Endothelial cell of umbilical vein (primary cell): ENCODE results near the gene ACTBL2. TPM values are rescaled to one million over a fixed set of nuclear protein-coding genes. Genes with fewer than 3 reads are reported as not detected.

ENCODE experiments used
- BruUV-seq: library from RNA; stranded (reverse); fragments of 400-500 nt; replicated peaks from 2 replicates; lab custom pipeline; 2021; lab: Mats Ljungman, UMichigan
- CTCF ChIA-PET: fragments of 300-600, 350-600 bp; sonication (Branson Sonifier 250); formaldehyde crosslinking; loops from one replicate; lab custom pipeline; 2021; ENCODE audit warnings: antibody characterized with exemption, inconsistent platforms; lab: Charles Lee
- POLR2A ChIA-PET: fragments of 300-600, 350-600 bp; sonication (Branson Sonifier 250); formaldehyde crosslinking; loops from one replicate; lab custom pipeline; 2021; ENCODE audit warnings: antibody characterized with exemption, inconsistent platforms; lab: Charles Lee
- DNase-seq: peaks from one replicate; pipeline ENCODE4 v3.0.0-alpha.2; 2011; ENCODE audit warnings: low read depth, low spot score
- FAIRE-seq: peaks from 2 replicates; lab custom pipeline; 2011; peaks lifted over from hg19 to GRCh38; lab: Jason Lieb, UNC
- H2AFZ ChIP-seq: 2 replicates; pipeline ENCODE4 v1.6.0; 2012; ENCODE audit warnings: low read depth, low read length, control low read depth, inconsistent platforms
- H3K27ac ChIP-seq: 2 replicates; pipeline ENCODE4 v1.5.1; 2011; ENCODE audit warnings: low read depth, mild to moderate bottlenecking, control low read depth, low read length, moderate library complexity; ENCODE audit not compliant: insufficient read depth
- H3K27me3 ChIP-seq, 2 experiments: 2 replicates each; pipeline versions ENCODE4 v1.6.0 to v1.6.1; 2011; ENCODE audit warnings: low read length in 2 of 2, mixed read lengths in 1 of 2; ENCODE audit not compliant: control insufficient read depth in 2 of 2, insufficient read depth in 2 of 2
- H3K36me3 ChIP-seq, 2 experiments: 2 replicates in 1 of 2; 3 replicates in 1 of 2; pipeline ENCODE4 v1.5.1; 2011; ENCODE audit warnings: low read length in 2 of 2, mild to moderate bottlenecking in 1 of 2, moderate library complexity in 1 of 2; ENCODE audit not compliant: control insufficient read depth in 2 of 2, insufficient read depth in 2 of 2; ENCODE audit errors: extremely low read depth in 1 of 2
- H3K4me1 ChIP-seq: 3 replicates; pipeline ENCODE4 v1.5.1; 2011; ENCODE audit warnings: mild to moderate bottlenecking, low read length; ENCODE audit not compliant: control insufficient read depth, insufficient read depth; ENCODE audit errors: extremely low read depth
- H3K4me2 ChIP-seq: 2 replicates; pipeline ENCODE4 v1.6.1; 2011; ENCODE audit warnings: low read length, control low read depth, mixed read lengths; ENCODE audit not compliant: insufficient read depth
- H3K4me3 ChIP-seq, 3 experiments: fragments of 200-600 bp in 1 of 3; sonication (generic), shearing (Covaris generic) in 1 of 3; replicated peaks in 1 of 3; 2 replicates each; pipeline ENCODE4 v1.5.1; 2011 to 2016; ENCODE audit warnings: control low read depth in 3 of 3, low read length in 3 of 3, mild to moderate bottlenecking in 2 of 3, inconsistent platforms in 1 of 3, low read depth in 1 of 3, moderate library complexity in 1 of 3; ENCODE audit not compliant: insufficient read depth in 1 of 3
- H3K79me2 ChIP-seq: 2 replicates; pipeline ENCODE4 v1.6.0; 2012; ENCODE audit warnings: low read length, inconsistent platforms; ENCODE audit not compliant: control insufficient read depth, insufficient read depth
- H3K9ac ChIP-seq: replicated peaks from 2 replicates; pipeline ENCODE3; 2011; ENCODE audit warnings: low read length, control low read depth; ENCODE audit not compliant: insufficient read depth; ENCODE audit errors: extremely low read depth
- H3K9me1 ChIP-seq: replicated peaks from 3 replicates; pipeline ENCODE4 v1.6.0; 2011; ENCODE audit warnings: mild to moderate bottlenecking, low read length; ENCODE audit not compliant: control insufficient read depth, insufficient read depth; ENCODE audit errors: extremely low read depth
- H3K9me3 ChIP-seq: replicated peaks from 2 replicates; pipeline ENCODE4 v1.5.1; 2012; ENCODE audit warnings: low read length, inconsistent platforms; ENCODE audit not compliant: control insufficient read depth, insufficient read depth
- H4K20me1 ChIP-seq: replicated peaks from 2 replicates; pipeline ENCODE3; 2011; ENCODE audit warnings: mild to moderate bottlenecking, low read length; ENCODE audit not compliant: control insufficient read depth, insufficient read depth; ENCODE audit errors: extremely low read depth
- CTCF ChIP-seq, 2 donors: IDR thresholded peaks; 1 replicate in 1 of 2; 2 replicates in 1 of 2; pipeline ENCODE4 v1.5.1; 2011; ENCODE audit warnings: low read length in 2 of 2, mild to moderate bottlenecking in 2 of 2, moderate library complexity in 2 of 2, control low read depth in 1 of 2, inconsistent platforms in 1 of 2, low read depth in 1 of 2; ENCODE audit not compliant: insufficient read depth in 1 of 2; ENCODE audit errors: extremely low read depth in 1 of 2
- EZH2 ChIP-seq: IDR thresholded peaks from 2 replicates; pipeline ENCODE4 v1.6.1; 2012; ENCODE audit warnings: borderline replicate concordance, low read depth, mild to moderate bottlenecking, moderate library complexity, low read length, inconsistent platforms; ENCODE audit not compliant: severe bottlenecking
- FOS ChIP-seq: IDR thresholded peaks from 2 replicates; pipeline ENCODE4 v1.6.1; 2011; ENCODE audit warnings: mild to moderate bottlenecking, low read length, moderate library complexity, borderline replicate concordance; ENCODE audit not compliant: insufficient read depth
- GATA2 ChIP-seq: IDR thresholded peaks from 2 replicates; pipeline ENCODE4 v1.7.0; 2011; ENCODE audit warnings: low read depth, mild to moderate bottlenecking, moderate library complexity, mixed read lengths, low read length; ENCODE audit not compliant: insufficient read length, insufficient read depth
- JUN ChIP-seq: IDR thresholded peaks from 2 replicates; pipeline ENCODE4 v1.6.1; 2011; ENCODE audit warnings: borderline replicate concordance, low read depth; ENCODE audit not compliant: insufficient read length, insufficient read depth
- MAX ChIP-seq: IDR thresholded peaks from 2 replicates; pipeline ENCODE4 v1.6.1; 2011; ENCODE audit not compliant: insufficient read depth, insufficient read length
- MYC ChIP-seq: IDR thresholded peaks from one replicate; pipeline ENCODE4 v1.6.1; 2011; ENCODE audit warnings: mild to moderate bottlenecking, low read depth, low read length
- POLR2A ChIP-seq: IDR thresholded peaks from 2 replicates; pipeline ENCODE4 v1.6.1; 2012; ENCODE audit warnings: low read depth, mild to moderate bottlenecking, control low read depth, low read length
- POLR2AphosphoS5 ChIP-seq: IDR thresholded peaks from 2 replicates; pipeline ENCODE4 v1.6.1; 2012; ENCODE audit warnings: low read depth, mild to moderate bottlenecking, control low read depth, low read length, moderate library complexity; ENCODE audit not compliant: insufficient read depth
- dilution Hi-C: fragments of 300-500 bp; cut with MboI; formaldehyde crosslinking; loops from one replicate; pipeline ENCODE4 v1.15.0; 2019; ENCODE audit warnings: low sequenced_read_pairs; ENCODE audit not compliant: extremely low pct_ligation_motif_present
- intact Hi-C: fragments of 100-400 bp; cut with micrococcal nuclease; formaldehyde crosslinking; loops from one replicate; pipeline ENCODE4 v1.10.0; 2022
- polyA plus RNA-seq, 4 experiments: library from polyadenylated mRNA; depleted of rRNA in 3 of 4; stranded (reverse) in 3 of 4; unstranded in 1 of 4; fragments of >200 nt; gene quantifications; 2 replicates each; pipeline versions ENCODE4 v1.2.1 to v1.2.3, GENCODE V29; 2011 to 2012; ENCODE audit warnings: missing spikeins in 1 of 4
- total RNA-seq: library from RNA; stranded (reverse); gene quantifications from 2 replicates; pipeline ENCODE4 v1.2.3, GENCODE V29; 2021

The ACTBL2 gene
- total and polyA plus RNA-seq, 2 donors (not counting 3 experiments of a cell fraction or from before 2014, with no cell fraction given): 0.08 TPM; not detected in 1

GRCh38 chr5:57511321-57511720 lies 28.7 kb upstream of the ACTBL2 start:
- Histone ChIP-seq H3K27me3 (no peaks in the 10 kb centered on the region), H3K9me1 (no peaks in the 10 kb centered on the region), H2AFZ (no peak overlapping the region), H3K9ac (no peak overlapping the region), H3K79me2 (no peaks in the 10 kb centered on the region), H3K4me2 (no peak overlapping the region), H3K36me3 (no peaks in the 10 kb centered on the region), H3K27ac (no peak overlapping the region), H3K9me3 (no peaks in the 10 kb centered on the region), H4K20me1 (no peaks in the 10 kb centered on the region), H3K4me1 (no peaks in the 10 kb centered on the region), H3K4me3 (no peak overlapping the region)
- ChIA-PET CTCF (interaction anchor here (0.8 kb wide), 1 partner anchor 12 kb away, joined by 3 read pairs; no protein-coding TSS in a partner anchor), POLR2A (no interaction called here)
- FAIRE-seq (no peak), DNase-seq (no peak)
- BruUV-seq: no TSS peak
- dilution Hi-C loops (no loop called here), intact Hi-C loops (no loop called here)
- no peak for TF ChIP-seq EZH2
- no peak for TF ChIP-seq MAX
- TF ChIP-seq POLR2AphosphoS5: no peak
- TF ChIP-seq POLR2A: no peak
- TF ChIP-seq GATA2: no peak
- no peak for TF ChIP-seq FOS
- no peak for TF ChIP-seq CTCF (IDR thresholded peaks at IDR 0.05; ENCODE audit: extremely low read depth in 1 of 2, insufficient read depth in 1 of 2, low read depth in 1 of 2, low read length in 2 of 2)
- no peak for TF ChIP-seq JUN
- no peak for TF ChIP-seq MYC
